GM12864 (cell line): ENCODE data around the gene SMCO3.

ENCODE experiments used
- DNase-seq: peaks from one replicate; pipeline ENCODE4 v3.0.0-alpha.2; 2011; ENCODE audit warnings: low read depth
- H3K4me3 ChIP-seq: 2 replicates; pipeline ENCODE4 v1.5.1; 2011; ENCODE audit warnings: mild to moderate bottlenecking, low read depth, low read length, control low read depth
- TF ChIP-seq, protein P1 (sequence below): IDR thresholded peaks from 2 replicates; pipeline ENCODE4 v1.5.1; 2011; ENCODE audit warnings: low read depth, mild to moderate bottlenecking, moderate library complexity, low read length, control low read depth, inconsistent platforms; ENCODE audit errors: missing control alignments

The SMCO3 gene

DNA sequence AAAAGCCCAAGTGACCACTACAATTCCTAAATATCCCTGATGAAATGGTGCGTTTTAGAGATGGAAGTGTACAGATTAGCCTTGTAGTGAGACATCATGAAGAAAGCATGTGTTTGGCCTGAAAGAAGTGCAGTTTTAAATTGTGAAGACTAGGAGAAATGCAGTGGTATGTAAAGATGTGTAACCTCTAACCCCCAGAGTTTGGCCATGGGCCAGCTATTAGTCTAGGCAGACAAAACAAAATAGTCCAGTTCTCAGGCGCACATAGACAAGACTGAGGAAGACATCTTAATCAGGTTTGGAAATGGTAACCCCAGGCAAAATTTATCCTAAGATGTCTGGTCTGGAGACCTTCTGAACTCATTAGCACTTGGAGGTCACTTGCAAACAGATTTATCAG lies 34.1 kb downstream of the SMCO3 start:
- H3K4me3 ChIP-seq: no peak overlapping the region
- DNase-seq: no peak
- TF ChIP-seq, protein P1, sequence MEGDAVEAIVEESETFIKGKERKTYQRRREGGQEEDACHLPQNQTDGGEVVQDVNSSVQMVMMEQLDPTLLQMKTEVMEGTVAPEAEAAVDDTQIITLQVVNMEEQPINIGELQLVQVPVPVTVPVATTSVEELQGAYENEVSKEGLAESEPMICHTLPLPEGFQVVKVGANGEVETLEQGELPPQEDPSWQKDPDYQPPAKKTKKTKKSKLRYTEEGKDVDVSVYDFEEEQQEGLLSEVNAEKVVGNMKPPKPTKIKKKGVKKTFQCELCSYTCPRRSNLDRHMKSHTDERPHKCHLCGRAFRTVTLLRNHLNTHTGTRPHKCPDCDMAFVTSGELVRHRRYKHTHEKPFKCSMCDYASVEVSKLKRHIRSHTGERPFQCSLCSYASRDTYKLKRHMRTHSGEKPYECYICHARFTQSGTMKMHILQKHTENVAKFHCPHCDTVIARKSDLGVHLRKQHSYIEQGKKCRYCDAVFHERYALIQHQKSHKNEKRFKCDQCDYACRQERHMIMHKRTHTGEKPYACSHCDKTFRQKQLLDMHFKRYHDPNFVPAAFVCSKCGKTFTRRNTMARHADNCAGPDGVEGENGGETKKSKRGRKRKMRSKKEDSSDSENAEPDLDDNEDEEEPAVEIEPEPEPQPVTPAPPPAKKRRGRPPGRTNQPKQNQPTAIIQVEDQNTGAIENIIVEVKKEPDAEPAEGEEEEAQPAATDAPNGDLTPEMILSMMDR: no peak

DNA sequence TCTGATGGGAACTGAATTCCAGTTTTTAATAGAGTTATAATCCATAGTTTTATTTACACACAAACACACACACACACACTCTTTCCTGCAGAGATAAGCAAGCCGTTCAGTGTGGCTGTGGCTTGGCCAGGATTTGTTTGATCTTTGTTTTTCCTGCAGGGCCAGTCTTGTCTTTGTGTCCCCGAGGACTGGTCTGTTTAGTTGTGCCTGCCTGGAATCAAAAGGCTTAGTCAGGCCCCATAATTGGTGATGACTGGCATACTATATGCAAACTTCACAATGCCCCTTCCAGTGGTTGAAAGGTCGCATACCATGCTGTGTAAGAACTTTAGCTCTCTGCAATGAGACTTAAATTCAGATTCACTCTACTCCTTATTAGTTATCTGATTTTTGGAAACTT lies 36.7 kb downstream of the SMCO3 start:
- no peak for DNase-seq
- TF ChIP-seq, protein P1: no peak
- H3K4me3 ChIP-seq: no peak overlapping the region

DNA sequence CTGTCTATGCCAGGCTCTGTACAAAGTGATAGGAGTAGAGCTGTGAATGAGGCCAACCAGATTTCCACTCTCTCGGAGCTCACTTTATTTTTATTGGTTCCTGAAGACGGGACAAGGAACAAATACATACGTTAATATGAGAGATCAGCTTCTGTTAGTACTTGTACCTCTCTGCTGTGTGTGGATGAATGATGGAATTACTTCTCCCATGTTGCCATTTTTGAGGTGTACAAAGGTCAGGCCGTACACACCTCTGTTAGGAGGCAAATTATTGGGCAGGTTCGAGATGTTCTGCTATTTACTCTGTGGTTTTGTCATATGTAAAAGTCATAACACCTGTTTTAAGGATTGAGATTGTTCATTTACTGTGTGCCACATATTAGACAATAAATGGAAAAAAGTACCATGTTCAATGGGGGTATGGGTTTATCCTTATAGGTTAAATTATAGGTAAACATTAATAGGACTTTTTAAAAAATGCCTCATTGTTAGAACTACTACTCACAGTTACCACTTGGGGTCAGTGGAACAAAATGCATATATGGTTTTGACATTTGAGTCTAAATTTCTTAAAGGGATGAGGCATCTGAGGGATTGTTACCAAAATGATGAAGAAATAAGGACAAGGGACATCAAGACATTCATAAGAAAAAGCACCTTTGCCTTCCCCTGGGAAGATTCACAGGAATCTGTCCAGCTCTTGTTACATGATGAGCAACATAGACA lies 37.6 kb downstream of the SMCO3 start:
- no peak for DNase-seq
- H3K4me3 ChIP-seq: no peak overlapping the region
- TF ChIP-seq, protein P1: peak; percentile 35

DNA sequence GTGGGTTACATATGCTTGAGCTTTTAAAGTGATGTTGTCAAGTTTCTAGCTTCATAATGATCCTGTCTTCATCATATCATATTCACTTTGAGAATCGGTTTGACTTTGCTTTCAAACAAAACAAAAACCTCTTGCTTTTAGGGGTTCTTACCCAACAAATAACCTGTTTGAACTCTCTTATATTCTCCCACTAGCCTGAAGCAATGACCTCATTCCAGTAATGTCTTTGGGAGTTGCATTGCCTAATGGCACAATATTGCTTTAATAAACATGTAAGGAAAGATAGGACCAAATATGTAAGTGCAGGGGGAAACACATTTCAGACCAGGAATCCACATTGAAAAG lies 38.4 kb downstream of the SMCO3 start:
- DNase-seq: no peak
- no peak overlapping the region; the same call in 1 of the 2 replicates for H3K4me3 ChIP-seq
- TF ChIP-seq, protein P1: no peak

DNA sequence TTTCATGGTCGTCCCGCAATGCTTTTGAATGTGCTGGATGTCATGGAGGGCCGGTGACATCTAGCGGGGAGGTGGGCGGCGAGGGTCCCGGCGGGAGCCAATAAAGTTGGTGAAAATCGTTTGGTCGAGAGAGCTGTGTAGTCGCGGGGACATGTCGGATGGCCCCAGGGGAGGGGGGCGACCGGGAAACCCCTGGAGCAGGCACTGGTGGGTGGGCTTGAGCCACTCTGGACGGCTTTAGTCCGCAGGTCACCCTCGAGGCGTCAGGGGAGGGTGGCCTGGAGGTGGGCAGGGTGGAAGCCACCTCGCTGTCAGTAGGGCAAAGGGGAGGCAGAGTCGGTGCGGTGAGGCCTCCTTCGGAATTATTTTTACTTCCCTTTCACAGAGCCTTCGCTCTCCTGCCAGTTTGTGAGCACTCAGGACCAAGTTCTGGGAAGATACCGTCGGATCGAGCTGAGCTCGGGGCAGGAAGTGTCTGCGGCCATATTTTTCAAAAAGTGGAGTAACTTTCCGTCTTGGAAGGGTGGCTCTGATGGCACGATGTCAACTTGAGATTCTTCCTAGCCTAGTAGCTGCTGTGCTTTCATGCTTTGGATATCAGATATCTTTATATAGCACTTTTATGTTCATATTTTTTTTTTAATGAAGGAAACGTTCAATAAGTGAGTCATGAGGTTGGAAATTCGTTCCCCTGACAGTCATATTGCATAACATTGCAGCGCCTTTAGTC lies 38.9 kb downstream of the SMCO3 start:
- H3K4me3 ChIP-seq: peak overlapping the region; percentile 81
- no peak for DNase-seq
- TF ChIP-seq, protein P1: no peak

DNA sequence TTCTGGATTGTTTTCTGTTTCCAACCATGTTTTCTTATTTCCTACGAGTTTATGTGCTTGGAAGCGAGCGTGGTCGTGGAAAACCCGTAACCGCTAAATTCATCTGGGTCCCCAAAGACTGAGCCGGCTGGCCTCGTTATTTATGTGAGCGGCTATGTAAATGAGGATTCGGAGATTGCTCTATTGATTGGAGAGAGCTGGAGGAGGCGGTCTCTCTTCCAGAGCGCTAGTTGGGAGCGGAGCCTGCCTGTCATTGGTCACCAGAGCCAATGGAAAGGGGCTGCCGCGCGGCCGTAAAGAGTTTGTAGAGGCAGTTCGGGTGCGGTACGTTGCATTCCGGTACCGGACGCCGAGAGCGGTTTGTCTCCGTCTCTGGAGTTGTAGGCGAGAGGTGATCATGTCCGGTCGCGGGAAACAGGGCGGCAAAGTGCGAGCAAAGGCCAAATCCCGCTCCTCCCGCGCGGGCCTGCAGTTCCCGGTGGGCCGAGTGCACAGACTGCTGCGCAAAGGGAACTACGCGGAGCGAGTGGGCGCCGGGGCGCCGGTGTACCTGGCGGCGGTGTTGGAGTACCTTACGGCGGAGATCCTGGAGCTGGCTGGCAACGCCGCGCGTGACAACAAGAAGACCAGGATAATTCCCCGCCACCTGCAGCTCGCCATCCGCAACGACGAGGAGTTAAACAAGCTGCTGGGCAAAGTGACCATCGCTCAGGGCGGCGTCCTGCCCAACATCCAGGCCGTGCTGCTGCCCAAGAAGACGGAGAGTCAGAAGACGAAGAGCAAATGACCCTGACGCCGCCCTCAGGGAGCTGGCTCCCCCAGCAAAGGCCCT lies 39.7 kb downstream of the SMCO3 start:
- peak; percentile 89 for DNase-seq
- peak overlapping the region; percentile 81 for H3K4me3 ChIP-seq
- TF ChIP-seq, protein P1: no peak
